M059J (cell line): Measurements from ENCODE around the gene LAIR2. TPM values are rescaled to one million over a fixed set of nuclear protein-coding genes. Genes with fewer than 3 reads are reported as not detected.
"Not testable (repeated sequence)": the region's sequence is repeated elsewhere in the genome, so short reads cannot be mapped to it uniquely, and the experiment has no call there.

Source experiments
- DNase-seq: peaks from one replicate; pipeline ENCODE4 v3.0.0-alpha.2; 2012; ENCODE audit warnings: low read depth
- total RNA-seq: library from RNA; depleted of rRNA; stranded (reverse); fragments of >200 nt; shearing (Covaris generic); gene quantifications from 2 replicates; pipeline ENCODE4 v1.2.3, GENCODE V29; 2014

LAIR2 gene
- total RNA-seq, 1 experiment from 2014 or later, result not detected

DNA sequence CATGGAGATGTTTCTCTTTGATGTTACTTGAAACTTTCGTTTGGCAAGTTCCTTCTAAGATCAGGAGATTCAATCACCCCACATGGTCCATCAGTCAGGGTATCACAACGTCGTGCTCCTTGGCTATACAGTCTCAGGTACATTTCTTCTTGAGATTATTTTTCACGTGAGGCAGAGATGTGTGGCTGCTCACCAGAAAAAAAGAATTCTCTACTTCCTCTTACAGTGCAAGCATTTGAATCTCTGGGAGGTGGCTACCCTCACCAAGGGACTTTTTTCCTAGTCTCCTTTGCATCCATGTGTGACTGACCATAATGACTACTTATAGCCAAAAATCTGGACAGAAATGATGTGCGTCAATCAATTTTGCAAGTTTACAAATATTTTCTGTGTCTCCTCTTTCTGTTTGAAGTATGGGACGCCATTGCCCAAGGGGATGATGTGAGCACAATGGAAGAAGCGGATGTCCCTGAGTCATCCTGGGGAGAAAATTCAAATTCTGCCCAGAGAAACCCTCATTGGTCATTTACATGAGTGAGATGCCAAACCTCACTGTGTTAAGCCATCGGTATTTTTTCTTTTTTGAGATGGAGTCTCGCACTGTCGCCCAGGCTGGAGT is 8.6 kb upstream of the LAIR2 start:
- DNase-seq, result no peak

- not testable (repeated sequence) for DNase-seq
These were observed 7.3 kb upstream of the LAIR2 start for GRCh38 chr19:54495284-54495683.

DNA sequence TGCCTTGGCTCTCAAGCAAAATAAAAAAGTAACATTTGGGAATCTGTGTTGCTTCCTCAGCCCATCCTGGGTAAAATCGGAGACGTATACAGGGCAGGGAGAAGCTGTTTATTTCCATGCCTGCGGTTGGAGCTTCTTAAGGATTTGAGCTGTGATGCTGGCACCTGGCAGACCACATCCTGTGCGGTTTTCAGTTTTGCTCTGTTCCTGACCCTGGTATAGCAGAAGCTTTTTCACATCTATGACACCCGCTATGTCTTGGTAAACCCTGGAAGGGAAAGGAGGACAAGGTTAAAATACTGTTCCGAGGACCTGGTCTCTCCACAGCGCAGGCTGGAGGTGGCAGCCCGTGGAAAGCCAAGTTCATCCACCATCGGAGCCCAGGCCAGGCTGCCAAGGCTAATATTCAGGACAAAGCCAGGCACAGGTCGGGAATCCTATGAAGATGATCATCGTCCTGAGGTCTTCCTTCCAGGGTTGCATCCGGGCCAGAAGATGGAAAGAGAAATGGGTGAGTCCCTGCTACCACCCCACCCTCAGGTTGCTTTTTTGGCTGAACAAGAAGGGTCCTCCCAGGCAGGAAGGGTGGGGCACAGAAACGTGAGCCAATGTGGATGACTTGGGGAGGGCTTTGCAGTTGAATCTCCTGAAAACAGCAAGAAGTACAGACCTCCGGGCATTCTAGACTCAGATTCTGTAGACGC is 4.7 kb upstream of the LAIR2 start:
- not testable (repeated sequence) for DNase-seq

DNA sequence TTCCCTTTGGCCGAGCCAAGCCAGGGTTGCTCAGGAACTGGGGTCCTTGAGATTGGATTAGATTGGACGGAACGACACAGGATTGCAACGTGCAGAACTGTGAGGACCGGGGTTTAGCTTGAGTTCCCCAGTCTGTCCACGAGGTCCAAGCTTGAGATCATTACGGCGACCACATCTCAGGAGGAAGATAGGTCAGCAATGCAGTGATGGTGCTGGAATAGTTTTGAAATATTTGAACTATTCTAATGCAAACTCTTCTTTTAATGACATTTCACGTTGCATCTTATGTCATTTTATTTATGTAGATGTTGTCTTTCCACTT is 4.2 kb upstream of the LAIR2 start:
- not testable (repeated sequence) for DNase-seq

- DNase-seq, result not testable (repeated sequence)
These were observed 2.9 kb downstream of the LAIR2 start for GRCh38 chr19:54505542-54505941.

- DNase-seq, result peak; percentile 17
These were observed 3.4 kb downstream of the LAIR2 start for GRCh38 chr19:54506079-54506478.

- DNase-seq, result not testable (repeated sequence)
These were observed 4.5 kb downstream of the LAIR2 start for GRCh38 chr19:54507038-54507717.

DNA sequence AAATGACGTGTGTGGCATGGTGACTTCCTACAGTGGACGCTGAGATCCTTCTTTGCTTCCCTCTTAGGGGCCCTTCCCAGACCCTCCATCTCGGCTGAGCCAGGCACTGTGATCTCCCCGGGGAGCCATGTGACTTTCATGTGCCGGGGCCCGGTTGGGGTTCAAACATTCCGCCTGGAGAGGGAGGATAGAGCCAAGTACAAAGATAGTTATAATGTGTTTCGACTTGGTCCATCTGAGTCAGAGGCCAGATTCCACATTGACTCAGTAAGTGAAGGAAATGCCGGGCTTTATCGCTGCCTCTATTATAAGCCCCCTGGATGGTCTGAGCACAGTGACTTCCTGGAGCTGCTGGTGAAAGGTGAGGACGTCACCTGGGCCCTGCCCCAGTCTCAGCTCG is 5.2 kb downstream of the LAIR2 start:
- DNase-seq, result no peak

DNA sequence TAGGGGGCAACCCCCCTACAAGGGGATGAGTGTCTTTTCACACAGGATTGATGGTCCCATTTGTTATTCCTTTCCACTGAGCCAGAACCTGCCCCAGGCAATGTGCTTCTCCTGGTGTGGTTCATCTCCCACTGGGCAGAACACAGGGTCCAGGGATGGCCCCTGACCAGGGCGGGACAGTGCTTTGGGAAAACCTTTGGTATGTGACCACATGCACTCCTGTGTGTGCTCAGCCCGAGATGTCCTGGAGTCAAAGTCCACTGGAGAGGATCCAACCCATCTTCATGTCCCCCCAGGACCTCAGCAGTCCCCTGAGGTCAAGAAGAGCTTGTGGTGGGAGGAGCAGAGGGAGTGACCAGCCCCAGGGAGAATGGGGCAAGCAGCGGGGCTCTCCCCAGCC is 5.9 kb downstream of the LAIR2 start:
- DNase-seq, result not testable (repeated sequence)

GRCh38 chr19:54509200-54509940 is 6.7 kb downstream of the LAIR2 start:
- not testable (repeated sequence) for DNase-seq

DNA sequence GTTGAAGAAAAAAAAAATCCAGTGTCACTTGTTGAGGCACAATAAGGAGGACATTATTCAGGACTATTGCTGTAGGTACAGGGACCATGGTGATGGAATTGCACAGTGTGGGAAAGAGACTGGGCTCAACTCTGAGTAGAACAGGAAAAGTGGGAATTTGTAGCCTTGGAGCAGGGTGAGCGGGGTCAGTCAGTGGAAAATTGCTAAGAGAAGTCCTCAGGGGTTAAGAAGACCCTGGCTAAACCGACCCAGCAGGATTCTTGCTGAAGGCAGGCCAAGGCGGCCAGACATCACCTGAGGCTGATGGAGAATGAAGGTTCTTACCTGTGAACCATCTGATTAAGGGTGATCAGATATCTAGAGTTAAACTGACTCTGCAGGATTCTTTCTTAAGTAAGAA is 12.5 kb downstream of the LAIR2 start:
- DNase-seq, result no peak

- peak; percentile 75 for DNase-seq
These were observed 14.9 kb downstream of the LAIR2 start for GRCh38 chr19:54517483-54517882.

GRCh38 chr19:54518844-54519243 is 16.2 kb downstream of the LAIR2 start:
- peak; percentile 47 for DNase-seq

- no peak for DNase-seq
These were observed 18.6 kb downstream of the LAIR2 start for GRCh38 chr19:54521022-54521859.

DNA sequence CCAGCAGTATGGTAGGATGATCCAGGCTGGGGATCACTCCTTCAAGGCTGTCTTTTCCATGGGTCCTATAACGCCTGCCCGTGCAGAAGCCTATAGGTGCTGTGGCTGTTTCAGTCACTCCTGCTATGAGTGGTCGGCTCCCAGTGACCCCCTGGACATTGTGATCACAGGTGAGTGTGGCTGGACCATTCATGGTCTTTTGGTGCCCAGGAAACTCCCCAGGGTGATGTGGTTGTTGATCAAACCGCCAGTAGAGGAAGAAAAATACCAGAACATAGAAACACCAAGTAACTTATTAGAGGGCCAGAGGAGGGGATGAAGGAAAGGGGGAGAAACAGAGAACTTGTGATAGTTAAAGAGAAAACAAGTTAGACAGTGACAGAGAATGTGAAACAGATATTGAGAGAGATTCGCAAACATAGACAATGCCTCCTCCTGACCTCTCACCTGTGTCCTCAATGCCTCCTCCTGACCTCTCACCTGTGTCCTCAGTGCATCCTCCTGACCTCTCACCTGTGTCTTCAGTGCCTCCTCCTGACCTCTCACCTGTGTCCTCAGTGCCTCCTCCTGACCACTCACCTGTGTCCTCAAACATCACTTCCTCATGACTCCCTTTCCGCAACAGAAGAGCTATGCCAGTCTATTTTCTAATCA is 19.4 kb downstream of the LAIR2 start:
- no peak for DNase-seq

- DNase-seq, result peak; percentile 86
These were observed 20.8 kb downstream of the LAIR2 start for GRCh38 chr19:54523403-54523802.

GRCh38 chr19:54525636-54526035 is 23.0 kb downstream of the LAIR2 start:
- no peak for DNase-seq

GRCh38 chr19:54526972-54527371 is 24.3 kb downstream of the LAIR2 start:
- DNase-seq, result no peak

DNA sequence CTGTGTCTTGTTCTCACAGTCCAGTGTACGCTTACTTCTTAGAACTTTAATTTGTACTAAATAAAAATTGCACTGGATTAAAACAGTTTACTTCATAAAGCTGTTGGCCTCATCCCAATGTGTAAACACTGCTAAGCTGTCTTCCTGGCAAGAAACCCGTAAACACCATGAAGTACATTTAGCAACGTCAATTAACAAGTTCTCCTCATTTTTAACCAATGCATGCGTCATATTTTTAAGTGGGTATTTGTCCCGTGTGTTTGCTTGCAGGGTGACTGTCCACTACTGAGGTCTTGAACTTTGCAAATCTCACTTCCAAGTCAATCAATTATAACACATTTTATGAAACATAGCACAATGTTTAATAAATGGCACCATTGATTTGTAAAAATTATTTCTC is 28.2 kb downstream of the LAIR2 start:
- DNase-seq, result no peak

DNA sequence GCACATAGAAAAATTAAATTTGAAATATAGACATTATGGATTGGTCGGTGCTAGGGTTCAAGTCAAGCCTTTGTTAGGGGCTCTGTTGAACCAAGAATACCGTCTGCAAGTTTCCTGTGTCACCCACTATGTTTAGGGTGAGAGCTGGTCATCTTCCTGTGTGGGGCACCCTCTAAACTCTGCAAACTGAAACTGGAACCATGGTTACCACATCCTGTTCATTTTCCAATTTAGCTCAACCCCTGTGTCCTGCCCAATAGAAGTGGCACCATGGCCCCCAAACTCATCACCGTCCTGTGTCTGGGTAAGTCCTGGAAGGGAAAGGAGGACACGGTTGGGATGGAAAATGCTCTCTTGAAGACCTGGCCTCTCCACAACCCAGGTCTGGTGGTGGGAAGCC is 29.9 kb downstream of the LAIR2 start:
- DNase-seq, result no peak

- no peak for DNase-seq
These were observed 30.8 kb downstream of the LAIR2 start for GRCh38 chr19:54533476-54533875.
